GM21723 (cell line): ENCODE measurements around the gene COPG2.
"Not testable (repeated sequence)": the region's sequence is repeated elsewhere in the genome, so short reads cannot be mapped to it uniquely, and the experiment has no call there.

ENCODE experiments used
- ATAC-seq: cut with Tn5 transposase; IDR thresholded peaks from one replicate; pipeline ENCODE4 v1.9.1; 2021; ENCODE audit warnings: mild to moderate bottlenecking, moderate library complexity; ENCODE audit not compliant: unreplicated experiment

The COPG2 gene

GRCh38 chr7:130566168-130566897, 102.2 kb downstream of the COPG2 start:
- ATAC-seq, result no peak

- ATAC-seq, result peak; percentile 95
These were observed 107.6 kb downstream of the COPG2 start for GRCh38 chr7:130560972-130561371.

- no peak for ATAC-seq
These were observed 109.4 kb downstream of the COPG2 start for GRCh38 chr7:130559184-130559583.

- ATAC-seq, result no peak
These were observed 114.1 kb downstream of the COPG2 start for GRCh38 chr7:130554481-130554880.

- no peak for ATAC-seq
These were observed 115.0 kb downstream of the COPG2 start for GRCh38 chr7:130553398-130554029.

- no peak for ATAC-seq
These were observed 124.2 kb downstream of the COPG2 start for GRCh38 chr7:130544356-130544755.

- ATAC-seq, result no peak
These were observed 125.0 kb downstream of the COPG2 start for GRCh38 chr7:130543487-130544010.

- not testable (repeated sequence) for ATAC-seq
These were observed 126.3 kb downstream of the COPG2 start for GRCh38 chr7:130542297-130542696.

- not testable (repeated sequence) for ATAC-seq
These were observed 127.3 kb downstream of the COPG2 start for GRCh38 chr7:130541287-130541686.

GRCh38 chr7:130537894-130538293, 130.7 kb downstream of the COPG2 start:
- not testable (repeated sequence) for ATAC-seq

GRCh38 chr7:130529417-130529816, 139.1 kb downstream of the COPG2 start:
- no peak for ATAC-seq

- not testable (repeated sequence) for ATAC-seq
These were observed 140.7 kb downstream of the COPG2 start for GRCh38 chr7:130527752-130528355.

- no peak for ATAC-seq
These were observed 143.9 kb downstream of the COPG2 start for GRCh38 chr7:130524628-130525027.

- not testable (repeated sequence) for ATAC-seq
These were observed 144.9 kb downstream of the COPG2 start for GRCh38 chr7:130523519-130524125.

- no peak for ATAC-seq
These were observed 147.1 kb downstream of the COPG2 start for GRCh38 chr7:130521258-130521951.

GRCh38 chr7:130515315-130516040, 153.1 kb downstream of the COPG2 start:
- no peak for ATAC-seq

GRCh38 chr7:130513447-130513846, 155.1 kb downstream of the COPG2 start:
- ATAC-seq, result no peak

GRCh38 chr7:130512038-130512437, 156.5 kb downstream of the COPG2 start:
- ATAC-seq, result not testable (repeated sequence)

- no peak for ATAC-seq
These were observed 162.2 kb downstream of the COPG2 start for GRCh38 chr7:130506358-130506757.

- no peak for ATAC-seq
These were observed 162.8 kb downstream of the COPG2 start for GRCh38 chr7:130505753-130506152.
